Measurements from ENCODE around the gene TMEM54. TPM values are rescaled to one million over a fixed set of nuclear protein-coding genes. Genes with fewer than 3 reads are reported as not detected.

The TMEM54 gene
- total and polyA plus RNA-seq, 10 of the 15 experiments (the other 5 are each of a cell fraction or from before 2014, with no cell fraction given): 0.07 to 0.94 (median 0.56) TPM; not detected in 1

DNA sequence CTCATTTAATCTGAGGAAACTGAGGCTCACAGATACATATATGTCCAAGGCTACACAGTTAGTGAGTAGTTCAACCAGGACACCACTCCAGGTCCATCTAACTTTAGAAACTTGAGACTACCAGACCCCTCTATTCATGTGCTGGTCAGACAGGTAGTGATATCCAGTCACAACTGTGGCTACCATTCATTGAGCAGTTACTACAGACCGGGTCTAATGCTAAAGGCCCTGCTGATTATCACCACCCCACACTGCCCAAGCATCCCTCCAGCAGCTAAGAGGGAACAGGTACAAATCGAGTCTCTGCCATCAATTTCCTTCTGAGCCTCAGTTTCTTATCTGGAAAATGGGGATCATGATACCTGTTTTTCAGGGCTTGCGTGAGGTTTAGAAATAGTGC is 9.6 kb downstream of the TMEM54 start:
- Histone ChIP-seq H3K9ac (ENCODE audit: control insufficient read depth, insufficient read depth, low read length) (no peak overlapping the region), H4K20me1 (ENCODE audit: control insufficient read depth, insufficient read depth) (no peaks in the 10 kb centered on the region), H3K27ac (ENCODE audit: control insufficient read depth, insufficient read depth) (no peak overlapping the region), H3K4me3 (no peak overlapping the region), H3K36me3 (ENCODE audit: control insufficient read depth in 2 of 2, insufficient read depth in 2 of 2, low read length in 1 of 2) (no peaks in the 10 kb centered on the region), H3K4me2 (ENCODE audit: control insufficient read depth, insufficient read depth) (no peak overlapping the region), H3K4me1 (ENCODE audit: control insufficient read depth, insufficient read depth, low read length) (no peaks in the 10 kb centered on the region), H3K9me3 (replicated peaks; ENCODE audit: control insufficient read depth, insufficient read depth, low read length) (no peaks in the 10 kb centered on the region; the same call in 2 of the 3 replicates), H3K79me2 (ENCODE audit: control insufficient read depth, insufficient read depth, low read length) (no peaks in the 10 kb centered on the region), H2AFZ (ENCODE audit: control insufficient read depth, low read depth, low read length) (no peak overlapping the region), H3K27me3 (replicated peaks in 1 of 2; ENCODE audit: control insufficient read depth in 2 of 2, insufficient read depth in 2 of 2, low read length in 1 of 2) (peaks cover 12 to 18% of the 10 kb centered on the region in 2 experiments)
- in situ Hi-C loops (cut with MboI): no loop called here
- BruUV-seq (replicated peaks): no TSS peak
- ChIA-PET RAD21 (ENCODE audit: unreplicated experiment) (interaction anchor here (1.0 to 1.3 kb wide), 2 partner anchors 163 to 179 kb away, joined by 3 to 4 read pairs; no protein-coding TSS in a partner anchor), POLR2A (no interaction called here), CTCF (interaction anchor here (1.0 to 6.5 kb wide), 3 partner anchors 10 to 266 kb away, joined by 3 to 36 read pairs (median 4); partner anchors contain the start of gene TMEM54), SMC1A (ENCODE audit: uncharacterized antibody, unreplicated experiment) (no interaction called here)
- 43% methylated on average over 3 of the region's 3 CpGs for WGBS (ENCODE audit: insufficient coverage, insufficient replicate concordance, low lambda C conversion rate, missing lambda C conversion rate)
- FAIRE-seq (peak; percentile 44), DNase-seq (ENCODE audit: low read depth, low spot score) (no peak), ATAC-seq (no peak)
- TF ChIP-seq YBX1 (IDR thresholded peaks at IDR 0.05): no peak
- no peak for TF ChIP-seq E4F1 (IDR thresholded peaks at IDR 0.05; ENCODE audit: borderline replicate concordance, partially characterized antibody)
- TF ChIP-seq STAT3 (IDR thresholded peaks at IDR 0.05; ENCODE audit: low read depth, low read length): no peak
- TF ChIP-seq KDM1A (IDR thresholded peaks at IDR 0.05; ENCODE audit: borderline replicate concordance): no peak
- no peak for TF ChIP-seq CBFB (IDR thresholded peaks at IDR 0.05; ENCODE audit: low read depth)
- TF ChIP-seq EGR1 (IDR thresholded peaks at IDR 0.05; ENCODE audit: borderline replicate concordance in 1 of 2, low read depth in 2 of 2, low read length in 2 of 2): no peak
- no peak for TF ChIP-seq TCF3 (IDR thresholded peaks at IDR 0.05; ENCODE audit: borderline replicate concordance, insufficient read depth, low read depth, low read length)
- no peak for TF ChIP-seq MYB (IDR thresholded peaks at IDR 0.05; ENCODE audit: borderline replicate concordance, low read depth, low read length)
- no peak for TF ChIP-seq ESRRA (IDR thresholded peaks at IDR 0.05; ENCODE audit: low read length)
- TF ChIP-seq ATF7 (IDR thresholded peaks at IDR 0.05; ENCODE audit: low read depth): no peak
- TF ChIP-seq ETV6 (conservative IDR thresholded peaks at IDR 0.05 in 1 of 2, IDR thresholded peaks at IDR 0.05 in 1 of 2; ENCODE audit: borderline replicate concordance in 1 of 2, low read depth in 1 of 2): no peak
- TF ChIP-seq HDAC6 (IDR thresholded peaks at IDR 0.05; ENCODE audit: unreplicated experiment): no peak
- intact Hi-C loops (cut with micrococcal nuclease; ENCODE audit: unreplicated experiment): no loop called here

All from GM12878 (cell line).